GM19239 (cell line): ENCODE results near the gene LYPD3.

Source experiments
- DNase-seq: peaks from one replicate; pipeline ENCODE4 v3.0.0; 2011; ENCODE audit warnings: low spot score; ENCODE audit not compliant: insufficient read length
- FAIRE-seq: peaks from 2 replicates; lab custom pipeline; 2011; peaks lifted over from hg19 to GRCh38; lab: Jason Lieb, UNC

Gene LYPD3

DNA sequence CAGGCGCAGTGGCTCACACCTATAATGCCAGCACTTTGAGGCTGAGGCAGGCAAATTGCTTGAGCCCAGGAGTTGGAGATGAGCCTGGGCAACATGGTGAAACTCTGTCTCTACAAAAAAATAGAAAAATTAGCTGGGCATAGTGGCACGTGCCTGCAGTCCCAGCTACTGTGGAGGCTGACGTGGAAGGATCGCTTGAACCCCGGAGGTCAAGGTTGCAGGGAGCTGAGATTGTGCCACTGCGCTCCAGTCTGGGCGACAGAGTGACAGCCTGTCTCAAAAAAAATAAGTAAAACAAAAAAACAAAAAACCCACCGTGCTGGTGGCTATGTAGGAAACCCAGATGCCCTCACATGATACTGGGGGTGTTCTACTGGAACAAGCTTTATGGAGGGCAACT, 22.8 kb upstream of the LYPD3 start:
- no peak for DNase-seq
- FAIRE-seq: no peak

DNA sequence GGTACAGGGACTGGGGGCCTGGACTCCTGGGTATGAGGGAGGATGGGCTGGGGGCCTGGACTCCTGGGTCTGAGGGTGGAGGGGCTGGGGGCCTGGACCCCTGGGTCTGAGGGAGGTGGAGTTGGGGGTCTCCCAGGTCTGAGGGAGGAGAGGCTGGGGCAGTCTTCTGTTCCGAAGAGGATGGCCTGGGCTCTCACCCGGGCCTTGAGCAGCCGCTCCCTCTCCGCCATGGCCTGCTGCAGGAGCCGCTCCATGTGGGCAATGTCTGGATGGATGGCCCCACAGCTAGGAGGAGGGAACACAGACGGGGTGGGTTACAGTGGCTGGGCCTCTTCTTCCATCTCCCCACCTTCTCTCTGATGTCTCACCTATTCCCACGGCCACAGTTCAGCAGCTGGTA, 21.0 kb upstream of the LYPD3 start:
- FAIRE-seq: no peak

DNA sequence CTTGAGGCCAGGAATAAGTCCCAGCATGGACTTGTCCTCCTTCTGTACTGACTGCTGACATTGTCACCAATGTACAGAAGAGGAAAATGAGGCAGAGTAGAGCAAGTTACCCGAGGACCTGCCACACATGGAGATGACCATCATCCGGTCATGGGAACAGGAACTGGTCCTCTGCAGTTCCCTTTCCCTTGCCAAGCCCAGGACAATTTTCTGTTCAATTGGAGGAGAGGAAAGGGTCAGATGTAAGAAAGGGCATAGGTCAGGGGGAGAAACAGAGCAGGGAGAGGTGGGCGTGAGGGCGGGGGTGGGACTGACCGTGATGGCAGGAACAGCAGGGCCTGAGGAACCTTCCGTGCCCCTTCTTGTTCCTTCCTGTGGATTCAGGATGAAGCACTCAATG, 20.5 kb upstream of the LYPD3 start:
- FAIRE-seq (no peak), DNase-seq (no peak)

More for the DNA sequence above, 21.0 kb upstream of the LYPD3 start:
- DNase-seq: no peak

DNA sequence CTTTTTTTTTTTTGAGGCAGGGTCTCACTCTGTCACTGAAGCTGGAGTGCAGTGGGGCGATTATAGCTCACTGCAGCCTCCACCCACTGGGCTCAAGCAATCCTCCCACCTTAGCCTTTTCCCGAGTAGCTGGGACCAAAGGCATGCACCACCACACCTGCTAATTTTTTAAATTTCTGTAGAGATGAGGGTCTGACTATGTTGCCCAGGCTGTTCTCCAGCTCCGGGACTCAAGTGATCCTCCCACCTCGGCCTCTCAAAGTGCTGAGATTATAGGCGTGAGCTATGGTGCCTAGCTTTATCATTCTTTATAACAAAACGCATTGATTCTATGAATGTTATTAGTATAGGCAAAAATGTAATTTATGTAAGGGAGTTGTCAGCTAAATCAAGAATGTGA, 17.9 kb upstream of the LYPD3 start:
- DNase-seq: no peak
- no peak for FAIRE-seq

DNA sequence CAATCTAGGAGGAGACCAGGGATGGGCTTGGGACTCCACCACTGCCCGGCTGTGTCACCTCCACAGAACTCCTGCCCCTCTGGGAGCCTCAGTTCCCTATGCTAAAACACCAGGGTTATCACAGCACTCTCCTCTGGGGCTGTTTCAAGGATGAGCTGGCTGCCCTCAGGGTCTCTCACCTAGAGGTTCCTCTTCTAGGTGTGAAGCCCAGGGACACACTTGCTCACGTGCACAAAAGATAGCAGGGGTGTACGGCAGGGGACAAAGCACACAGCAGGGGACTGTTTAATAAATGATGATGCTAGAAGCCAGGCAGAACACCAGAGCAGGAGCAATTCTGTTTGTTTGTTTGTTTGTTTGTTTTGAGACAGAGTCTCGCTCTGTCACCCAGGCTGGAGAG, 16.8 kb upstream of the LYPD3 start:
- FAIRE-seq (no peak), DNase-seq (no peak)

DNA sequence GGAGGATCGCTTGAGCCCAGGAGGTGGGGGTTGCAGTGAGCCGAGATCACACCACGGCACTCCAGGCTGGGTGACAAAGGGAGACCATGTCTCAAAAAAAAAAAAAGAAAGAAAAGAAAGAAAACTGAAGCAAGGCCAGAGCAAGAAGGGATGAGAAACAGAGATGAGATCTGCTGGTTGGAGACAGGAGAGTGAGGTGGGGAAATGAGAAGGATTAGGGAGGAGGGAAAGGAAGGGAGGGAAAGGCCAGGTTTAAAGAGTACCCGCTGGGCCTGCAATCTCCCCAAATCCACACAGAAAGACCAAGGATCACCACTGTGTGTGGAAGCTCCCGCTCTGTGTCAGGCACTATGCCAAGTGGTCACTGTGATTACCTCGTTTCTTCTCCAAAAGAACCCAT, 16.3 kb upstream of the LYPD3 start:
- DNase-seq (no peak), FAIRE-seq (no peak)

DNA sequence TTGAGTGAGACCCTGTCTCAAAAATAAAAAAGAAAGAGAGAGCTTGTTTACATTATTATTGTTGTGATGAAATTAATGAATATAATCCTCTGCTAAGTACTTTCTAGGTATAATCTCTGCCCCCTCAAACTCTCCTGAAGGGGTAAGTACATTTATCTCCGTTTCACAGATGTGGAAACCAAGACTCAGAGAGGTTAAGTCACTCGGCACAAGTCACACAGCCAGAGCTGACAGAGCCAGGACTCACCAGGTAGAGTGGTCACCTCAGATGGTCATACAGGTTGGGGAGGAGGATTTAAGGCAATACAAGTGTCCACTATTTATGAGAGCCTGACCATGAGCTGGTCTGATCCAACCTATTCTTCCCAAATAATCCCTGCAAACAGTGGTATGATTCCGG, 15.2 kb upstream of the LYPD3 start:
- no peak for FAIRE-seq

DNA sequence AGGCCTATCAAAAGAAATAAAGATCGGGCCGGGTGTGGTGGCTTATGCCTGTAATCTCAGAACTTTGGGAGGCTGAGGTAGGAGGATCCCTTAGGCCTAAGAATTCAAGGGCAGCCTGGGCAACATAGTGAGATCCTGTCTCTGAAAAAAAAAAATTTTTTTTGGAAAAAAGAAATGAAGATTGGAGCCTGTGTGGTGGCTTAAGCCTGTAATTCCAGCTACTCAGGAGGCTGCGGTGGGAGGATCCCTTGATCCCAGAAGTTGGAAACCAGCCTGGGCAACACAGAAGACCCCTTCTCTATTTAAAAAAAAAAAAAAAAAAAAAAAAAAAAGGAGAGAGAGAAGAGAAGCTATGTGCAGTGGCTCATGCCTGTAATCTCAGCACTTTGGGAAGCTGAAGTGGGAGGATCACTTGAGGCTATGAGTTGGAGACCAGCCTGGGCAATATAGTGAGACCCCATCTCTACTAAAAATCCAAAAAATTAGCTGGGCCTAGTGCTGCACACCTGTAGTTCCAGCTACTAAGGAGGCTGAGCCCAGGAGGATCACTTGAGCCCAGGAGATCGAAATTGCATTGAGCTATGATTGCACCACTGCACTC, 14.7 kb upstream of the LYPD3 start:
- DNase-seq (no peak), FAIRE-seq (no peak)

More for the DNA sequence above, 15.2 kb upstream of the LYPD3 start:
- no peak for DNase-seq

DNA sequence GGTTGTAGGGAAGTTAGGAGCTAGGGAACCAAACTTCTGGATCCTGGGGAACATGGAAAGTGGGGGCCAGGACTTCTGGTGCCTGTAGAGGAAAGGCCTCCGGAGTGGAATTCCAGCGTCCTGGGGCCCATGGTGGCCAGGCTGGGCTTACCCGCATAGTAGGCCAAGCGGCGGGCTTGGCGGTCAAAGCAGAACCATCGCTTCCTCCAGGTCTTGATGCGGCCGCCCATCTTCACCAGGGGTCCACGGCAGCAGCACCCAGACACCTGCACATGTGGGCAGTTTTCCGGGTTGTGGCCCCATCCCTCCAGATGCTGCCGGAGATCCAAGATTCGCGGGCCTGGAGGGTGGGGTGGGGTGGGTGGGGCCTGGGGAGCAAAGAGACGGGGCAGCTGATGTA, 13.8 kb upstream of the LYPD3 start:
- FAIRE-seq (no peak), DNase-seq (no peak)

DNA sequence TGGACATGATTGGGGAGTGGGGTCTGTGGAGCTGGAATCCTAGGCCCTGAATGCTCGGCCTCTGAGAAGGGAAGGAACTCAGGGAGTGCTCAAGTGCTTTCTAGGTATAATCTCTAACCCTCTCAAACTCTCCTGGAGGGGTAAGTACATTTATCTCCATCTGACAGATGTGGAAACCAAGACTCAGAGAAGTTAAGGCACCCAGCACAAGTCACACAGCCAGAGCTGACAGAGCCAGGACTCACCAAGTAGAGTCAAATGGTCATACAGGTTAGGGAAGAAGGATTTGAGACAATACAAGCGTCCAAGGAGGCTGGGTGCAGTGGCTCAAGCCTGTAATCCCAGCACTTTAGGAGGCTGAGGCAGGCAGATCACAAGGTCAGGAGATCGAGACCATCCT, 12.9 kb upstream of the LYPD3 start:
- FAIRE-seq: no peak
- no peak for DNase-seq

DNA sequence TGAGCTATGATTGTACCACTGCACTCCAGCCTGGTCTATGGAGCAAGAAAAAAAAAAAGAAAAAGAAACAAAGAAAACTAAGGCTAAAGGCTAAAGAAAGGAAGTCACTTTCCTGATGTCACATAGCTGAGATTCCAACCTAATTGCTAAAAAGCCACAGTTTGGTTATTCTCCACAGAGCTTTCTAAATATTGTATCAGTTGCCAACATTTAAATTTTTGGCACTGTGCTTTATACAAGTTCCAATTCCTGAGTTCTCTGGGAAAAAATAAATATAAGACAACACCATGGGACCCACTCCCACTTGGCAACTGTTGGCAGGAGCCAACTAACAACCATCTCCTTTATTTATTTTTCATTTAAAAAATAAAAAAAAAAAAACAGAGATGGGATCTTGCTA, 11.2 kb upstream of the LYPD3 start:
- DNase-seq: no peak
- no peak for FAIRE-seq

DNA sequence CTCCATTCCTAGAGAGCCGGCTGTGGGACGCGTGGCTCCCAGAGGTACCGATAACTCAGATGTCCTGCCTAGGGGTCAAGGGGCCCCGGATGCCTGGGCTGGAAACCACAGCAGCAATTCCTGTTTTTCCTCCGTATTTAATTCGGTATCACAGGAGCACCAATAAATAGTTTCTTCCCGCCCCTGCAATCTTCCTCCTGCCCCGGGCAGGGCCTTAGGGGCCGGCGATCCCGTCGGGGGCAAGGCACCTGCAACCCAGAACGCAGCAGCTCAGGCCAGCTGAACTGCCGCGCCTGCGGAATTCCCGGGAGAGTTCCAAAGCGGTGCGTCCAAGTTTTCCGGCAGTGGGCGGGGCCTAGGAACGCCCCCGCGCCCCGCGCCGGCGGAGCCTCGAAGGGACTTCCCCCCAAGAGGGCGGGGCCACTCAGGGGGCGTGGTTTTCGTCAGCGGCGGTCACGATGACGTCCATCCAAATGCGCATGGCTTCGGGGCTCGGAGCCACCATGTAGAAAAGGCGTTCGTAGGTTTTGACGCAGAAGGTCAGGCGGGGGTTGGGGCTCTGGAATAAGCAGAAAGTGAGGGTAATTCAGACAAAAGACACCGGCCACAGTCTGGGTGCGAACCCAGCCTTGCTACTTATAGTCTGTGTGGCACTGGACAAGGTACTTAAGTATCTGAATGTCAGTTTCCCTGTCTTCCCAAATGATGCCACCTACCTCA, 9.7 kb upstream of the LYPD3 start:
- DNase-seq: peak; percentile 89
- peak; percentile 95 for FAIRE-seq

DNA sequence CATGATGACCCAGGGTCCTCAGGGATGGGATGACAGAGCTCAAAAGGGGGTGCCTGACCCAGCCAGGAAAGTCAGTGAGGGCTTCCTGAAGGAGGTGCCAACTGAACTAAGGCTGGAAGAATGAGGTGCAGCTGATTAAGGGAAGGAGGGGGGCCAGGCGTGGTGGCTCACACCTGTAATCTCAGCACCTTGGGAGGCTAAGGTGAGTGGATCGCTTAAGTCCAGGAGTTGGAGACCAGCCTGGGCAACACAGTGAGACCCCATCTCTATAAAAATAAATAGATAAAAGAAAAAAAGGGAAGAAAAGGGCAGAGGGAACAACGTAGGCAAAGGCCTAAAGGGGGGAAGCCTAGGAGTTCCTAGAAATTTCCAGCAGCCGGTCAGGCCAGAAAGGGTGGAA, 9.1 kb upstream of the LYPD3 start:
- FAIRE-seq: no peak
- no peak for DNase-seq

DNA sequence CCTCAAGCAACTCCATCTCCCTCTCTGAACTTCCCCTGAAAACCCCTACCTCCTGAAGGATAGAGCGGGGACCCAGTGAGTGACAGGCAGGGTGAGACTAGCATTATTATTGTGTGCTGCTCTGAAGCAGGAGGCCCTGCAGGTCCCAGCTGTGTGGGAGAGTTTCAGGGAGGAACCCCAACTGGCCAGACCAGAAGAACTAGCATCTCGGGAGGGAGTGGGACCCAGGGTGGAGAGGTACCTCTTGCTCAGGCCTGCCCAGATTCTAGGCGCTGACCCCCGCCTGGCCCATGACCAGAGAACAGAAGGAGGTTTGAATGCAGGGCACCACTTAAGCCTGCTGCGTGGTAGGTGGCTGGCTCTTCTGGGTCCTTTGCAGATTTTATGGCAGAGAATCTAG, 5.7 kb upstream of the LYPD3 start:
- FAIRE-seq (no peak), DNase-seq (no peak)

DNA sequence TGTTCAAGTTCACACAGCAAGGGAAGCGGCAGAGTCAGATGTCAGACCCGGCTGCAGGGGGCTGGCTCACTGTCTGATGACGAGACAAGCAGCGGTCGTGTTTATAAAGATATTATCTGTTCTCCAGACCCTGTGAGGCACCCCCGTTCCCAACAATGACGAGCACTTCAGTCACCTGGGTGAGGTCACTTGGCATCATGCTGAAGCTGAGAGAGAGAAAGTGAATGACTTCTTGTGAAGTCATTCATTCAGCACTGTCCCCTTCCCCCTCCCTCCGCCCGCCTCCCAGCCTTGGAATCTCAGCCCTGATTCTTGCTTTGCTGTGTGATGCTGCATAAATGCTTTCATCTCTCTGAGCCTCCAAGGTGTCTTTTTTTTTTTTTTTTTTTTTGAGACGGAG, 4.9 kb upstream of the LYPD3 start:
- DNase-seq (no peak), FAIRE-seq (no peak)

DNA sequence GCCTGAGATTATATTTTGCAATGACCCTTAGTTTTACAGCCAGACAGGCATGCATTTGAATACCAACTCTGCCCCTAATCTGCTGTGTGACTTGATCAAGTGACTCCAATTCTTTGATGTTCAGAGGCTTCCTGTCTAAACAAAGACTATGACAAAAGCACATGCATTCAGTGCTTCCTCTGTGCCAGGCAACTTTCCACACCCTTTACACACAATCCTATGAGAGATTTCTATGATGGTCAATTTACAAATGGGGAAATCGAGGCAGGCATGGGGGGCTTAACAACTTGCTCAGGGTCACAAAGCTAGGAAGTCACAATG, 3.7 kb upstream of the LYPD3 start:
- DNase-seq (no peak), FAIRE-seq (no peak)

DNA sequence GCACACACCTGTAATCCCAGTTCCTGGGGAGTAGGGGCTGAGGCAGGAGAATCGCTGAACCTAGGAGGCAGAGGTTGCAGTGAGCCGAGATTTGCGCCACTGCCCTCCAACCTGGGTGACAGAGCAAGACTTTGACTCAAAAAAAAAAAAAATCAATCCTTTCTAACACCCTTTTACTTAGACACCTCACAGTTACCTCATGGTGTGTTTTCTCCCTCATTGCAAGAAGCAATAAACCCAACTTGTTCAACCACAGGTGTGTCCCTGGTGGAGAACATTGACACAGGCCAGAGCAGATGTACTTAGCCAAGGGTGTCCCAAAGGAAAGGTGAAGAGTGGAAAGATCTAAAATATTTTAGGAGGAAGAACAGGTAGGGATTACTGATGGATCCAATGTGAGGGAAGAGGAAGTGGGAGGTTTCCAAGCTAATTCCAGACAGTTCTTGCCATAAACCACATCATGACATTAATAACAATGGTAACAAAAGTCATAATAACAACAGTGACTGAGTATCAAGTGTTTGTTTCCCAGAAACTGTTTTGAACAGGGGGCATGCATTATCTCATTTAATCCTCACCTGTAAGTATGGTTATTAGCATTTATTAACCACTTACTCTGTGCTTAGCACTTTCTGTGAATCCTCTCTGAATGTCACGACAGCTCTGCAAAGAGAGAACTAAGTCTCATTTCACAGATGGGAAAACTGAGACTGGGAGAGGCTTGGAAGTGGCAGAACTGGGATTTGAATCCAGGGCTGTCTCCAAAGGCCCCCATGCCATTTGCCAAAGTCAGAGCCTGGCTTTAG, 3.1 kb upstream of the LYPD3 start:
- no peak for DNase-seq
- no peak for FAIRE-seq

DNA sequence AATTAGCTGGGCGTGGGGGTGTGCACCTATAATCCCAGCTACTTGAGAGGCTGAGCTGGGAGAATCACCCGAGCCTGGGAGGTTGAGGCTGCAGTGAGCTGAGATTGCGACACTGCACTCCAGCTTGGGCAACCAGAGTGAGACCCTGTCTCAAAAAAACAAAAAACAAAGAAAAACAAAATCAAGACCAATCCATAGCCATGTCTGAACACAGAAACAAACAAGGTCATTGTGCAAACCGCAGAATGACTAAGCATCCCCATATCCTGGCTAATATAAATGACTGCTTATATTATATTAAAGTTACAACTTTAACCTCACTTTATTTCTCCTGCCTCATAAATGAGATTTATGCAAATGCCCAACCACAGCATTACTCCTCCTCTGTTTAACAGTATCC, 2.3 kb upstream of the LYPD3 start:
- no peak for FAIRE-seq
- no peak for DNase-seq

DNA sequence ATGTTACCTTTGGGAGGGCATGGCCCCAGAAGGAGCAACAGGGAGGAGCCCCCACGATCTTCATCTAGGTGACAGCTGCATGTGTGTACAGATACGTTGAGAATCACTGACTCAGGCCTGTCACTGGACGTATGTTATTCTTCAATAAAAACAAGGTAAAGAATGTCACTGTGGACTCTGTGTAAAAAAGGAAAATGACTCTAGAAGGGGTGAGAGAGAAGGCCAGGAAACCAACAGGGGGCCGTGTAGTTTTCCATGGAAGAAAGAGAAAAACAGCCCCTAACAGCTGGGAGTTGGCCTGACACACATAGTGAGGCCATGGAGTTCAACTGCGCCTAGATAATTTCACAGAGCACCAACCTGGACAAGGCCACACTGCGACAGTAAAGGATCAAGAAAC, 1.9 kb upstream of the LYPD3 start:
- DNase-seq: no peak
- no peak for FAIRE-seq

DNA sequence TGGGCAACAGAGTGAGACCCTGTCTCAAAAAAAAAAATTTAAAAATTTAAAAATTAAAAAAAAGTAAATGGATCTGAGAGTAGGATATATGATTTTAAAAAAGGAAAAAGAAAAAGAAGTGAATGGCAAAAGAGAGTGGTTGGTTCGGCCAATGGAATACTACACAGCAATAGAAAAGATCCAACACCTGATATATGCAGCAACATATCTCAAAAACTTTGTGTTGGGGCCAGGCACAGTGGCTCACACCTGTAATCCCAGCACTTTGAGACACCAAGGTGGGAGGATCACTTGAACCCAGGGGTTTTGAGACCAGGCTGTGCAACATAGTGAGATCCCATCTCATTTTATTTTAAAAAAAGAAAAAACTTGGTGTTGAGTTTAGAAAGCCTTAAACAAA, 1.4 kb upstream of the LYPD3 start:
- DNase-seq: no peak
- FAIRE-seq: no peak

DNA sequence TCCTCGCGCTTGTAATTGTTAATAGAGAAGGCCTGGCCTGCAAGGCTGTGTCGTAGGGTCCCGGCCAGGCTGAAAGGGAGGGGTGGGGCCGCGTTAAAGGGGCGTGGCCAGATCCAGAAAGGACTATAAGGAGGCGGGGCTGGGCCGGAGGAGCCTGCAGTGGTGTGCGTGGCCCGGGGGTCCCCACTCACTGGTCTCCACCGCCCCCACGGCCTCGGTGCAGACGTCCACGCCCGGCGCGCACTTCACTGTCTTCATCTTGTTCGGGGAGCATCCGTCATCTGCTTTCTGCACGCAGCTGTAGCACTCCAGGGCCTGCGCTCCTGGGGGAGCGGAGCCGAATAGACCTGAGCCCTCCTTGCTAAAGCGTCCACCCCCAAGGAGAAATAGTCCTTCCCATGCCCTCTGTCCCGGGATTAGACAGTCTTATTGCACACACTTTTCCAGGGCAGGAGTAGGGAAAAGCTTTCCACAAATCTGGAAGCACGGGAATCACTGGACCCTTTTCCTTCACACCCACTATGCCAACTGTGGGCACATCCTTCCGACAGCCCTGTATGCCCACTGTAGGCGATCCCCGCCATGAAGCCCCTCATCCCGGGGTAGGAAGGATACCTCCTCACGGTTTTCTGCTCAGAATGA, 1.2 kb downstream of the LYPD3 start:
- DNase-seq: peak; percentile 57
- no peak for FAIRE-seq
